DMS153 treated with DMSO at 0.1 percent for 48 hours (cell line): ENCODE results near the gene AKR1C4.
"Not testable (repeated sequence)": the region's sequence is repeated elsewhere in the genome, so short reads cannot be mapped to it uniquely, and the experiment has no call there.

Experiments used
- DNase-seq: peaks from one replicate; lab custom pipeline; 2025; ENCODE audit not compliant: unreplicated experiment; lab: John Stamatoyannopoulos, UW

AKR1C4 gene

GRCh38 chr10:5199398-5199797 is 2.8 kb downstream of the AKR1C4 start:
- DNase-seq: no peak

GRCh38 chr10:5206799-5207198 is 10.2 kb downstream of the AKR1C4 start:
- no peak for DNase-seq

GRCh38 chr10:5209776-5210175 is 13.1 kb downstream of the AKR1C4 start:
- DNase-seq: not testable (repeated sequence)

- DNase-seq: not testable (repeated sequence)
These were observed 13.6 kb downstream of the AKR1C4 start for GRCh38 chr10:5210261-5210660.

GRCh38 chr10:5211696-5212536 is 15.3 kb downstream of the AKR1C4 start:
- no peak for DNase-seq

- no peak for DNase-seq
These were observed 20.2 kb downstream of the AKR1C4 start for GRCh38 chr10:5216801-5217200.

GRCh38 chr10:5219262-5219661 is 22.6 kb downstream of the AKR1C4 start:
- no peak for DNase-seq

- DNase-seq: not testable (repeated sequence)
These were observed 26.3 kb downstream of the AKR1C4 start for GRCh38 chr10:5222942-5223341.

GRCh38 chr10:5229019-5229418 is 32.4 kb downstream of the AKR1C4 start:
- no peak for DNase-seq

- no peak for DNase-seq
These were observed 36.7 kb downstream of the AKR1C4 start for GRCh38 chr10:5233324-5233723.

GRCh38 chr10:5234106-5234860 is 37.6 kb downstream of the AKR1C4 start:
- DNase-seq: no peak

- DNase-seq: not testable (repeated sequence)
These were observed 40.9 kb downstream of the AKR1C4 start for GRCh38 chr10:5237541-5237940.

- DNase-seq: no peak
These were observed 45.9 kb downstream of the AKR1C4 start for GRCh38 chr10:5242585-5242984.

GRCh38 chr10:5243521-5243987 is 46.9 kb downstream of the AKR1C4 start:
- no peak for DNase-seq

- DNase-seq: no peak
These were observed 55.8 kb downstream of the AKR1C4 start for GRCh38 chr10:5252177-5253037.

- no peak for DNase-seq
These were observed 57.9 kb downstream of the AKR1C4 start for GRCh38 chr10:5254488-5254887.

GRCh38 chr10:5257768-5258167 is 61.1 kb downstream of the AKR1C4 start:
- DNase-seq: not testable (repeated sequence)

GRCh38 chr10:5259132-5259951 is 62.7 kb downstream of the AKR1C4 start:
- no peak for DNase-seq

- DNase-seq: no peak
These were observed 63.4 kb downstream of the AKR1C4 start for GRCh38 chr10:5259952-5260578.

- no peak for DNase-seq
These were observed 64.2 kb downstream of the AKR1C4 start for GRCh38 chr10:5260828-5261227.
